PC-9 (cell line): ENCODE measurements around the gene FCRLB. TPM values are rescaled to one million over a fixed set of nuclear protein-coding genes. Genes with fewer than 3 reads are reported as not detected.

ENCODE experiments used
- BruUV-seq: library from RNA; stranded (reverse); fragments of 400-500 nt; replicated peaks from 2 replicates; lab custom pipeline; 2021; lab: Mats Ljungman, UMichigan
- CTCF ChIA-PET: fragments of 300-600 bp; sonication (Branson Sonifier 250); formaldehyde crosslinking; loops from one replicate; lab custom pipeline; 2022; ENCODE audit warnings: antibody characterized with exemption; lab: Charles Lee
- POLR2A ChIA-PET: fragments of 300-600 bp; sonication (Branson Sonifier 250); formaldehyde crosslinking; loops from one replicate; lab custom pipeline; 2022; ENCODE audit warnings: antibody characterized with exemption; ENCODE audit not compliant: unreplicated experiment; lab: Charles Lee
- DNase-seq, 2 experiments: peaks; one replicate each; pipeline versions ENCODE4 v3.0.0 to v3.0.0-alpha.2; 2015 to 2022; ENCODE audit warnings: mixed read lengths in 1 of 2
- H2AFZ ChIP-seq: fragments of 200-600 bp; sonication (generic); 2 replicates; pipeline ENCODE4 v1.8.1; 2017; ENCODE audit warnings: antibody characterized with exemption
- H3F3A ChIP-seq: fragments of 200-600 bp; sonication (generic); 2 replicates; pipeline ENCODE4 v1.8.1; 2017; ENCODE audit warnings: antibody characterized with exemption, mild to moderate bottlenecking, low read depth; ENCODE audit not compliant: insufficient read depth
- H3K27ac ChIP-seq: fragments of 200-600 bp; sonication (generic); 2 replicates; pipeline ENCODE4 v1.6.1; 2016; ENCODE audit warnings: mixed run types
- H3K27me3 ChIP-seq: fragments of 200-600 bp; sonication (generic); 2 replicates; pipeline ENCODE4 v1.6.1; 2016; ENCODE audit warnings: low read depth, mixed run types; ENCODE audit not compliant: insufficient read depth
- H3K36me3 ChIP-seq: fragments of 200-600 bp; sonication (generic); 2 replicates; pipeline ENCODE4 v1.6.1; 2016; ENCODE audit warnings: low read depth, mixed run types
- H3K4me1 ChIP-seq: fragments of 200-600 bp; sonication (generic); replicated peaks from 2 replicates; pipeline ENCODE4 v1.6.1; 2016; ENCODE audit warnings: mixed run types; ENCODE audit not compliant: insufficient read depth
- H3K4me2 ChIP-seq: fragments of 200-600 bp; sonication (generic); 2 replicates; pipeline ENCODE4 v1.6.1; 2017; ENCODE audit warnings: mixed run types
- H3K4me3 ChIP-seq: fragments of 200-600 bp; sonication (generic); 2 replicates; pipeline ENCODE4 v1.6.1; 2016; ENCODE audit warnings: mixed run types
- H3K79me2 ChIP-seq: fragments of 200-600 bp; sonication (generic); 2 replicates; pipeline ENCODE4 v1.6.1; 2017; ENCODE audit warnings: low read depth, mixed run types
- H3K9me2 ChIP-seq: fragments of 200-600 bp; sonication (generic); 2 replicates; pipeline ENCODE4 v1.8.1; 2017; ENCODE audit warnings: mild to moderate bottlenecking; ENCODE audit not compliant: insufficient read depth
- H3K9me3 ChIP-seq: fragments of 200-600 bp; sonication (generic); 2 replicates; pipeline ENCODE4 v1.8.1; 2016; ENCODE audit warnings: low read depth; ENCODE audit not compliant: insufficient read depth
- H4K20me1 ChIP-seq: fragments of 200-600 bp; sonication (generic); 2 replicates; pipeline ENCODE4 v1.8.1; 2017; ENCODE audit not compliant: insufficient read depth
- CTCF ChIP-seq: fragments of 200-600 bp; sonication (generic); conservative IDR thresholded peaks from 2 replicates; pipeline ENCODE4 v1.6.1; 2017; ENCODE audit warnings: mixed run types, antibody characterized with exemption, mild to moderate bottlenecking, moderate library complexity
- EZH2 ChIP-seq: fragments of 200-600 bp; sonication (generic); IDR thresholded peaks from 2 replicates; pipeline ENCODE4 v1.8.0; 2017; ENCODE audit warnings: antibody characterized with exemption, low read depth
- intact Hi-C: fragments of 100-400 bp; cut with micrococcal nuclease; formaldehyde crosslinking; loops from one replicate; pipeline ENCODE4 v1.10.0; 2022; ENCODE audit not compliant: unreplicated experiment
- total RNA-seq: library from RNA; stranded (reverse); gene quantifications from 2 replicates; pipeline ENCODE4 v1.2.3, GENCODE V29; 2021

FCRLB gene
- total RNA-seq, 1 experiment from 2014 or later: 1.0 TPM

- intact Hi-C loops: loop anchor here (2.0 kb wide), 2 partner anchors 22 to 114 kb away; partner anchors contain the start of gene DUSP12
- Histone ChIP-seq H3K4me1 (peaks cover 66% of the 10 kb centered on the region), H3K4me3 (peak overlapping the region; percentile 97), H3K79me2 (peaks cover 18% of the 10 kb centered on the region), H3K9me2 (no peaks in the 10 kb centered on the region), H3K36me3 (no peaks in the 10 kb centered on the region), H3F3A (peaks cover 27% of the 10 kb centered on the region), H3K27ac (peak overlapping the region; percentile 88), H3K4me2 (peak overlapping the region; percentile 99), H3K9me3 (no peaks in the 10 kb centered on the region), H4K20me1 (no peaks in the 10 kb centered on the region), H2AFZ (peak overlapping the region; percentile 93), H3K27me3 (no peaks in the 10 kb centered on the region)
- ChIA-PET CTCF (interaction anchor here (0.7 kb wide), 1 partner anchor 114 kb away, joined by 5 read pairs; no protein-coding TSS in a partner anchor), POLR2A (interaction anchor here (0.5 to 0.7 kb wide), 3 partner anchors 327 to 1319 kb away, joined by 3 to 9 read pairs (median 5); no protein-coding TSS in a partner anchor)
- TF ChIP-seq CTCF (no peak), EZH2 (no peak)
- no TSS peak for BruUV-seq
- DNase-seq: peak; percentile 70 to 80
These were observed 5.3 kb downstream of the FCRLB start for GRCh38 chr1:161726473-161727255.

GRCh38 chr1:161727256-161727924, 6.0 kb downstream of the FCRLB start:
- POLR2A ChIA-PET: interaction anchor here (0.7 kb wide), 1 partner anchor 607 kb away, joined by 3 read pairs; no protein-coding TSS in a partner anchor
- Histone ChIP-seq H3F3A (peaks cover 27% of the 10 kb centered on the region), H3K27me3 (no peaks in the 10 kb centered on the region), H3K4me1 (peaks cover 61% of the 10 kb centered on the region), H3K79me2 (peaks cover 18% of the 10 kb centered on the region), H3K27ac (peak overlapping the region; percentile 88), H3K9me2 (no peaks in the 10 kb centered on the region), H4K20me1 (no peaks in the 10 kb centered on the region), H3K36me3 (no peaks in the 10 kb centered on the region), H3K4me2 (peak overlapping the region; percentile 92), H2AFZ (peak overlapping the region; percentile 93), H3K4me3 (peak overlapping the region; percentile 97), H3K9me3 (no peaks in the 10 kb centered on the region)
- DNase-seq: no peak
- CTCF ChIA-PET: interaction anchor here (0.6 to 0.7 kb wide), 2 partner anchors 11 to 115 kb away, joined by 3 to 5 read pairs; no protein-coding TSS in a partner anchor
- TF ChIP-seq EZH2 (no peak), CTCF (no peak)
- intact Hi-C loops: loop anchor here (2.0 kb wide), 2 partner anchors 21 to 115 kb away; partner anchors contain the start of gene DUSP12
- BruUV-seq: TSS peak; percentile 95
